Measurements from ENCODE around the gene PDE9A.

The PDE9A gene

DNA sequence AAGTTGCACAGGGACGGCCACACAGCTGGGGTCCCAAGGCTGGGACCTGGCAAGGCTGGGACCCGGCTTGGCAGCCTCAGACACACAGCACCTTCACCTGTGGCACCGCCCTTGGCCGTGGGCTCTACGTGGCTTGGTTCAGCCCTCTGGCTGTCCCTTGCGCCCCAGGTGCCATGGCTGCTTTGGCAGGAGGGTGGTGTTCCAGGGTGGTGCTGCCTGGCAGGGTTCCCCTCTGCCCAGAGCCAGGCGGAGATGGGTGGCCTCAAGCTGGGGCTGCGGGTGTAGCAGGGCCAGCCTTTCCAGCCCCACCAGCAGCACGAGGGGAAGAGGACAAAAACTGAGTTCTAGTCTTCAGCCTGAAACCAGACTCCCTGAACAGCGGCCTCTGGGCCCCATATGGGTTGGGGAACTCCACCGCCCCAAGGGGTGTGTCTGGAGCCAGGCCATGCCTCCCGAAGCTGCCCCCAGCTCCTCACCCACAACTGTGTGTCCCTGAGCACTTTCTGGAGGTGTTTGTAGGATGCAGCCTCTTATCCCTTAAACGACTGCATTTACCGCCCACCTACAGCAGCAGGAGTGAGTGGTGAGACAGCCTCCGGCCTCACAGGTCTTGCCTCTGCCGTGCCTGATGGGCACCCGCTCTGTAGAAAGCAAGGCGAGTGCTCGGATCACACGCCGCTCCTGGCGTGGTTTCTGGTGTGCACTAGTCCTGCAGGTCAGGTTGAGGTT, 92.3 kb downstream of the PDE9A start:
- no peak for DNase-seq

DNA sequence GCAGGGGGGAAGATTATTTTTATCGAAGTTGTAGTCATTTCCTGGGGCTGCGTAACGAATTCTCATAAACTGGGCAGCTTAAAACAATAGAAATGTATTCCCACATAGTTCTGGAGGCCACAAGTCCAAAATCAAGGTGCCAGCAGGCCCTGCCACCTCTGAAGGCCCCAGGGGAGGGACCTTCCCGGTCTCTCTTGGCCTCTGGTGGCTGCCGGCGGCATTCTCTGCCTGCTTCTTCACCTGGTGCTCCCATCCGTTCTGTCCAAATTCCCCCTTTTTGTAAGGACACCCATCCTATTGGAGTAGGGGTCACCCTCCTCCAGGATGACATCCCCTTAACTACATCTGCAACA, 92.8 kb downstream of the PDE9A start:
- no peak for DNase-seq

DNA sequence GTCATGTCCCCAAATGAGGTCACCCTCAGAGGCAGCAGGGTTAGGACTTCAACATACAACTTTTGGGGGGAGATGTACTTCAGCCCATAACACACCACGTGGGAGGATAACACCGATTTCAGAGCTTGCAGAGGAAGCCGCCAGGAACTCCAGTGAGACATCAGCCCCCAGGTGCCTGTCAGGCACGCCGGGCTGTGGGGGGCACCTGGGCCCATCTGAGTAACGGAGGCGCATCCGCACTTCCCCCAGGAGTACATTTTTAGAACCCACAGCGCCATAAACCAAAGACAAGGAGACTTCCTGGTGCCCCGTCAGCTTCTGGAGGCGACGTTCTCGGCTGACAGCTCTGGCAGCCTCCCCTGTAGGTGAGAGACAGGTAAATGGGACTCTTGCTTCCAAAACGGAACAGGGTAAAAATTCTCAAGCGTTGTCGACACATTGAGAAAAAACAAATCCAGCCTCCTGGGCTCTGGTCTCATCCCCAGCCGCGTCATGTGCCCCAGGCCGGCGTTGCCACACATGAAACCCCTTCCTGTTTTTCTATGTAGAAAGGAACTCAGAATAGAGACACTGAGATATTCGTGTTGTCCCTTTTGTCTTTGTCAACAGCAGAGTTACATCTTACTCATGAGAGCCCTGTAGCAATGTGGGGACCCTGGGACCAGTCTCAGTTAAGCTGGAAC, 93.3 kb downstream of the PDE9A start:
- no peak for DNase-seq

DNA sequence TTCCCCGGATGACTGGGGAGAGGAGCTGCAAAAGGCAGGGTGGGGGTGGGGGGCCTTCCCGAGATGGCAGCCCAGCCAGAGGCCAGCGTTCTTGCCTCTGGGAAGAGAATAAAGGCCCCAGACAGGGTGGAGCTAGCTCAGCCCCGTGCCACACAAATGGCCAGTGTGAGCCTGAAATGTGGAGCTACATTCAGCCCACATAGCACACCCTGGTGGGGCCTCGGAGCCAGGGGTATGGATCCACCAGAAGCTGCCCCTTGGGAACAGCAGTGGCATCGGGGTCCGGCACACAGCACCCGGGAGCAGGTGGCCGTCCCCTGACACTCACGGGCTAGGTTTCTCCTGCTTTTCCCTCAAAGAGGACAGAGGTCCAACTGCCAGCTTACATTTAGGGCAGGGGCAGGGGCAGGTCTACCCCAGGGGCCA, 93.9 kb downstream of the PDE9A start:
- no peak for DNase-seq

DNA sequence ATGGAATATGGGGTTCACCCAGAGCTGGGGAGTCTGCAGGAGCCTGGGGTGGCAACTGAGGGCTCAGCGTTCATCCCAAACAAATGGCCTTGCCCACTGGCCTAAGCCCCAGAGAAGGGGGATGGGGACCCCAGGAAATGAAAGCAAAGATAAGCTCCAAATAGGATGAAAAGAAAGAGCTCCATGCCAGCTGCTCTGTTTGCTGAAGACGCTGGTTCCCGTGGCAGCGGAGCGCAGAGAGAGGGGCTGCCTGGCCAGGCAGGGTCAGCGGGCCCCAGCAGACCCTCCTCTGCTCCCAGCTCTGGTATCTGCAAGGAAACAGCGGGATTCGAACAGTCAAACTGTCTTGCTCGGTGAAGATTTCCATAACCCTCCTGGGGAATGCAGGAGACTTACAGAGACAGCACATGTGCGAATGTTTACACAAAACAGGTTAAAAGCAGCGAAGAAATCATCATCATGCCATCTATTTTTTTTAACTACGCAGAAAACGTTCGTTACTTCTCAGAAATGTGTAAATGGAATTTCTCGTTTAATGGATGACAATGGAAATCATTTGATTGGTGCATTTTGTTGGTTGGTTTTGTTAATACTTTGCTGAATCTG, 94.4 kb downstream of the PDE9A start:
- DNase-seq = no peak

DNA sequence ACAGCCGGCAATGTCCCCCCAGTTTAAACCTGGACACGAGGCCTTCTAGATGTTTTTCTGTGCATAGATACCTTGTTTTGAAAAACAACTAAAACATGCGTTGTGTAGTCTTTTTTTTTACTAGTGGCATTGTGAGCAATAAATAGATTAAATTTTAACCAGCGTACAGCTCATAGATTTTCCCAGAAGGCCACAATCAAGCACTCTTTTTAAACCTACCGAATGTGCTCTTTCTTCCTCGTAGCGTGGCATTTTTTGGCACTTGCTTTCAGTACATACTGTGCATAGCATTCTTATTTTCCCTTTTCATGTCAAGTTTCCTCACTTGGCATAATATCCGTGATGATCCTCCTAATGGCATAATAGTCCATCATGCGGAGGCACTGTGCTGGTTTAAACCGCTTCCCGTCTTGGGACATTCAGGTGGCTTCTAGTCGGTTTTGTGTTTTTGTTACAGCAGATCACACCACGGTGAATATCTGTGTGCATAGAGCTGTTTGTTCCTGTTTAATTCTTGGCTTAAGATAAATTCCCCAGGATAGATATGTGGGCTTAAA, 95.3 kb downstream of the PDE9A start:
- no peak for DNase-seq

DNA sequence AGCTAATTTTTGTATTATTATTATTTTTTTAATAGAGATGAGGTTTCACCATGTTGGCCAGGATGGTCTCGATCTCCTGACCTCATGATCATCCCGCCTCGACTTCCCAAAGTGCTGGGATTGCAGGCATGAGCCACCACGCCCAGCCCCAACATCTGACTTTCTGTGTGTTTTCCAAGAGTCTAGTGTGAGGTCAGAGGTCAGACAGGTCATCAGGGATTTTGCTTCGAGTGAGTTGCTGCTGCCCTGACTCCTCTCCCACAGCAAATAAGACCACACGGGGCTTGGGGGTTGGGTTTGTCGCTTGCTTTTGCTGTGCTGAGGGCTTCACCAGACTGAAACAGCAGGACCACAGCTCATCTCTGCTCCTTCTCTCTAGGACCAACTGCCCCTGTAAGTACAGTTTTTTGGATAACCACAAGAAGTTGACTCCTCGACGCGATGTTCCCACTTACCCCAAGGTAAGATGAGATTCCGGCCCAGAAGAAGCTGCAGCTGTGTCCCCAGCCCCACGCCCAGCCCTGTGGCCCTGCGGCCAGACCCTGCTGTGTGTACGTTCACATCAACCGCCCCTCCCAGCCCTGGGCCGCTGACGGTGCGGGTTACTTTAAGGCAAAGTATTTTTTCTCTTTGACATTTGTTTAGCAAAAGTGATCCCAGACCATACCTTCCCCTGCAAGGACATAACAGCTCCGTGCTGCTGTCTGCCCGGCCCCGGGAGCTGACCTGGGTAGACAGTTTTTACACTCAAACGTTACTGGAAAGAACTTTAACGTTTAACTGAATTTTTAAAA, 97.5 kb downstream of the PDE9A start:
- DNase-seq = no peak

DNA sequence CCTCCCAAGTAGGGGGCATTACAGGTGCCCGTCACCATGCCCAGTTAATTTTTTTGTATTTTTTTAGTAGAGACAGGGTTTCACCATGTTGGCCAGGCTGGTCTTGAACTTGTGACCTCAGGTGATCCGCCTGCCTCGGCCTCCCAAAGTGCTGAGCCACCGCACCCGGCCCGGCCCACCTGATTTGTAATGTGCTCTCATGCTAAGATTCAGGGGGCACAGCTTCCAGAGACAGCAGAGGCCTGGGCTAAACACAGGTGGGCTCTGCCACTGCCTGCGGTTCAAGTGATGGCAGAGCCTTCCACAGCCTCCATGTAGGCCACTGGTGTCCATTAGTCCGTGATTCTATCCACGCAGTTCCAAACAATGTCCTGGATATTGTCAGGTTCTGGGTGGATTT, 98.4 kb downstream of the PDE9A start:
- no peak for DNase-seq

DNA sequence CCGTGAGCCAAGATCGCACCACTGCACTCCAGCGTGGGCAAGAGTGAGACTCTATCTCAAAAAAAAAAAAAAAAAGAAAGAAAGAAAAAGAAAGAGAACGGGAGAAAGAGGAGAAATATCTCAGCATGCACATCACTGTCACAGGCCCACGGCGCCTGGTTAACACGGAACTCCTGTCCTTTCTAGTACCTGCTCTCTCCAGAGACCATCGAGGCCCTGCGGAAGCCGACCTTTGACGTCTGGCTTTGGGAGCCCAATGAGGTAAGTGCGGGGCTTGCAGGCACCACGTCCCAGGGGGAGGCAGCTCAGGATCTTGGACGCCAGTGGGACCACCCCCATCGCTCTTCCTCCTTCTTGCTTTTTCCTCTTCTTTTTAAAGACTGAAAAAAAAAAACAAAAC, 100.4 kb downstream of the PDE9A start:
- no peak for DNase-seq

DNA sequence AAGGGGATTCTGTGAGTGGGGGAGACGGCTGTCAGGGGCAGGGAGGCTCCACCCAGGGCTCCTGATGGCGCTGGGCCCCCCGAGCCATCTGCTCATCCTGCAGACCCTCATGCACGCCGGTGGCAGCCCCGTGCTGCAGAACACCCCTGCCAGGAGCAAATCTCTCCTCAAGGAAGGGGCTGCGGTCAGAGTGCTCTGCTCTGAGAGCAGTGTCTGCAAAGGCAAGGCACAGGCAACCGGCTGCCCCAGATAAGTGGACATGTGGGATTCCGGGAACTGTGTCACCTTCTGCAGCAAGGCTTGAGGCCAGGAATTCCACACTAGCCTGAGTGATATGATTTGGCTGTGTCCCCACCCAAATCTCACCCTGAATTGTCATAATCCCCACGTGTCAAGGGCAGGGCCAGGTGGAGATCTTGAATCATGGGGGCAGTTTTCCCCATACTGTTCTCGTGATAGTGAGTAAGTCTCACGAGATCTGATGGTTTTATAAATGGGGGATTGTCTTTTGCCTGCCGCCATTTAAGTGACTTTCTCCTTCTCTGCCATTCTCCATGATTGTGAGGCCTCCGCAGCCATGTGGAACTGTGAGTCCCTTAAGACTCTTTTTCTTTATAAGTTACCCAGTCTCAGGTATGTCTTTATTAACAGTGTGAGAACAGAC, 101.0 kb downstream of the PDE9A start:
- DNase-seq = no peak

DNA sequence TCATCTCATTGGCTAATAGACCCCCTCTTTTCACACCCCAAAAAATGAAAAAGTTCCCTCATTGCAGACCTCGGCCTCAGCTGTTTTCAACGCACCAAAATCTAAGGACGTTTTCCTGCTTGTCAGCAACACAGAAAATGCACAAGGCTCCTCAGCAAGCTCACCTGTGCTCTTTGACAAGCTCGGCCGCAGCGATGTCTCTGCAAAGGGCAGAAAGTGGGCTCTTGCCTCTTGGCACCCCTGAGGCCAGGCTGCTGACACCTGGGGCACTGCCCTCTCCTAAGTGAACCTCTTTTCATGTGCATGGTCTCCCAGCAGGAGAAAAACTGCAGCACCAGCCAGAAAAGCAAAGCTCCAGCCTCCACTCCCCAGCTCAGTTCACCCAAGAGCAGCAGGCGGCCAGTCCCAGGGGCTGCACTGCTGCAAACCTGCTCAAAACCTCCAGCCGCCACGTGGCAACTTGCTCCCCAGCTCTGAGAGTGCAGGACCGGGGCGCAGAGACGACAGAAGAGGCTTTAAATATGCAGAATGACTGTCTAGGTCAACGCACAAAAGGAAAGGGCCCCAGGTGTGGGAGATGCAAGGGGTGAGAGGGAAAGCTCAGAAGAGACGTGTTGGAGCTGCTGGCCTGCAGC, 101.7 kb downstream of the PDE9A start:
- no peak for DNase-seq

DNA sequence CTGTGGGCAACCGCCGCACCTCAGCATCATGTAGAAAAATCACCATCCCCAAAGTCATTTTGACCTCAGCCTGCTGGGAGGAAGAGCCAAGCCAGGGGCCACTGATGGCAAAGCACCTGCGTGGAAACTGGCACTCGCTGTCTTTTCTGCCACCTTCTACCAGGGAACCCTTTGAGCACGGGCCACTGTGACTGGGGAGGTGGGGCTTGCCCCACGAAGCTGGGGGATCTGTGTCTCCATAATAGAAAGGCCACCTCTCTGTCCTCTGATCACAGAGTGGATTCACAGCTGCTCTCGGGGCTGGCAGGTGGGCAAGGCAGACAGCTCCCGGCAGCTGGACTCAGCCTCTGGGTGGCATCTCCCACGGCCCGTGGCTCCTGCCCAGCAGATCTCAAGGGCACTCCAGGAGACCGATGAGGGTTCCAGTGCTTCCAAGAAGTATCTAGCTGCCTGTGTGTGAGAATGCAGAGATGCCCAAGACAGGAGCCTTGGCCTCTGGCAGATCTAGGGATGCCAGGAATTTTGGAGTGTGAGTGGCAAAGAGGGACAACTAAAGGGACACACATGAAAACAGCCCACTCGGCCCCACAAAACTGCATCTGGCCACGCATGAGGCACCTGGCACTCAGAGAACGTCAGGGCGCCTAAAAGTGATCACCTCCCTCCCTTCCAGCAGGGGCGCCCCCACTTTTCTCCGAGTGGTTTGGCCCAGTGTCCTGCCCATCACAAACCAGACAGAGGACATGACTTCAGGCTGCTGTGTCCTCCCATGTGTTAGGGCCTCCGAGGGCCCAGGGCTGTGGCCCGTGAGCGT, 102.6 kb downstream of the PDE9A start:
- no peak for DNase-seq

DNA sequence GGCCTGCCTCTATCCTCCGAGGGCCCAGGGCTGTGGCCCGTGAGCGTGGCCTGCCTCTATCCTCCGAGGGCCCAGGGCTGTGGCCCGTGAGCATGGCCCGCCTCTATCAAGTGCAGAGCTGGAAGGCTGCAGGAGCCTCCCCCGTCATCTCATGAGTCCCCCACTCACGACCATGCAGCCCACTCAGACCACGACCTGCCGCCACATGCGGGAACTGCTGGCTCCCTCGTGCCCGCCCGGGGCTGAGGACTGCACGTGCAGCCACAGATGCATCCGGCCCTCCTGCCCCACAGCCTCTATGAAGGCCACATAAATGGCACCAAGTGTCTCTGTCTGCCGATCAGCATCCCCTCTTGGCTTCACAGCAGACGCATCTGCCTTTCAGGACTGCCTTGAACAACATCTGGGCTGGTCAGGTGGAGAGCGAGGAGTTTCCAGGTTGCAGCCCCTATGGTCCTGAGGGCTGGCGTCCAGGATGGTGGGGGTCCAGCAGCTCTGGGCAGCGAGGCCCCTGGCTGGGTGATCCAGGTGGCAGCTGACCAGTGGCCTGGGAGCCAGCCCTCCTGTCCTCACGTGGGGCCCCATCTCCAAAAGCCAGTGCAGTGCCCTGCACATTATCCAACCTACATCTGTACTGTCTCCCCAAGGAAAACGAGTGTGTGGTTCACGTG, 103.3 kb downstream of the PDE9A start:
- no peak for DNase-seq

DNA sequence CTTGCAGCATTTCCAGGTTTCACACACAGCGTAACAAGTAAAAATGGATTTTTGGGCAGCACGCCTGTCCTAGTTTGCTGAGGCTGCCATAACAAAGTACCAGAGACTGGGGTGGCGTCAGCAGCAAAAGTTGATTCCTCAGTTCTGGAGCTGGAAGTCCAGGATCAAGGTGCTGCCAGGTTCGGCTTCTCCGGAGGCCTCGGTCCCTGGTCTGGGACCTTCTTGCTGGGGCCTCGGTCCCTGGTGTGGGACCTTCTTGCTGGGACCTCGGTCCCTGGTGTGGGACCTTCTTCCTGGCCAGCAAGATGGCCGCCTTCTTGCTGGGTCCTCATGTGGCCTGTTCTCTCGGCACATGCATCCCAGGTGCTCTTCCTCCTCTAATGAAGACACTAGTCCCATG, 104.0 kb downstream of the PDE9A start:
- DNase-seq = no peak

DNA sequence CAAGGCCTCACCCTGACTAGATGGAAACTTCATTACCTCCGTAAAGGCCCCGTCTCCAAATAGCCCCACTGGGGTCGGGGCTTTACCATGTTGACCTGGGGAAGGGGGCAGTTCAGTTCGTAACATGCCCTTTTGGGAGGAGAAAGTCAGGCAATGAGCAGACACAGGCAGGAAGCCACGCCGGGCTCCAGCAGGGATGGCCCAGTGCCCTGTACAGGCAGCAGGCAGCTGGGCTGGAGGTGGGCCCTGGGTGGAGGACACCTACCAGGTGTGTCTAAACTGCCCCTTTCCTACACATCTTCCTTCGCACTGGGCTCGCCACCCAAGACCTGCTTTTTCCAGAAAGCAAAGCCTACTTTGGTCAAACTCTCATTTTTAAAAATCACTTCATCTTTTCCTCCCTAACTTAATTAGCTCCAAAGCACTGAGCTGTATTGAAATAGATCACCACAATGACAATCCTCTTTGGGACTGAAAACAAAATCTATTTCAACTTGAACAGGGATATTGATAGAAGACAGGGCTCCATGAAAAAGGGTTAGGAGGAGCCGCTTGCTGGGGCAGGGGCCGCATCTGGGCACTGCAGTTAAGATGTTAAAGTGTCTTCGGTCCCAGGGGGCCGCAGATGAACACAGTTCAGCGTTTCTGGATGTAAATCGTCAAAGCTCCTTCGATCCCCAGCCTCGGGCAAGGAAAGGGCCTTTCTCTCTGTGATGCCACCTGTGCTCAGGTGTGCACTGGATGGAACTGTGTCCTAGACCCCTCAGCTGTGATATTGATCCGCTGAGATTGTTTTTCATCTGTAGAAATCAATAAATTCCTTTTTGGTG, 104.6 kb downstream of the PDE9A start:
- no peak for DNase-seq

DNA sequence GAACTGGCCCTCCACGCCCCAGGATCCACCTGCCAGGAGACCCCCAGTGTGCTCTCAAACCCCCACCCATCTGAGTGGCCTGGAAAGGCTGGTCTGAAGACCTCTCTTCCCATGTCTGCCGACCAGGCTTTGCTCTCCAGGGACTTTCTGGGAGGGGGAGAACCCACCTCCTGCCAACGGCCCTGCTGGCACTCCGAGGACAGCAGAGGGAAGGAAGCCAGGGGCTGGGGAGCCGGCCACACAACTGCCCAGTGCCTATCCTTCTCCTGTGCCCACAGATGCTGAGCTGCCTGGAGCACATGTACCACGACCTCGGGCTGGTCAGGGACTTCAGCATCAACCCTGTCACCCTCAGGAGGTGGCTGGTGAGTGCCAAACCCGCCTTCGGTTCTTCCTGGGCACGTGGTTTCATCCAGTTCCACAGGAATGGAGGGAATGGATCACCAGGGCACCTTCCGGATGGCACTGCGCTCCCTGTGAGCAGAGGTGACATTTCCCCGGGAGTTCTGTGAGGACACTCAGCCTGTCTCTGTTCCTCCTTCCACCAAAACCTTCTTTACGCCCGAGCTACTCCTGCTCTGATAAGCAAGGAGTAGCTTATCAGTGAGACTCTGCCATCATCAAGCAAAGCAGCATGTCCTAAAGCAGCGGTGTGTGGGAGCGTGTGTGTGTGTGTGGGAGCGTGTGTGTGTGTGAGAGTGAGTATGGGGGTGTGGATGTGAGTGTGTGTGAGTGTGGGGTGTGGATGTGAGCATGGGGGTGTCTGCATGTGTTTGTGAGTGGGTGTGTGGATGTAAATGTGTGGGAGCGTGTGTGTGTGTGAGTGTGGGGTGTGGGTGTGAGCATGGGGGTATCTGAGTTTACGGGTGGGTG, 105.5 kb downstream of the PDE9A start:
- no peak for DNase-seq

DNA sequence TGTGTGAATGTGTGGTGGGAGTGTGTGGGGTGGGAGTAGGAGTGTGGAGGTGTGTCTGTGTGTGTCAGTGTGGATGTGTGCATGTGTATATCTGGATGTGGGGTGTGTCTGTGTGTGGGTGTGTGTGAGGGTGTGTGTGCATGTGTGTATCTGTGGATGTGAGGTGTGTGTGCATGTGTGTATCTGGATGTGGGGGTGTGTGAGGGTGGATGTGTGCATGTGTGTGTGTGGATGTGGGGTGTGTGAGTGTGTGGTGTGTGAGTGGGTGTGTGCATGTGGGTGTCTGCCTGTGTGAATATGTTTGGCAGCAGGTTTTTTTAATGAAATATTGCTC, 106.1 kb downstream of the PDE9A start:
- DNase-seq = no peak

DNA sequence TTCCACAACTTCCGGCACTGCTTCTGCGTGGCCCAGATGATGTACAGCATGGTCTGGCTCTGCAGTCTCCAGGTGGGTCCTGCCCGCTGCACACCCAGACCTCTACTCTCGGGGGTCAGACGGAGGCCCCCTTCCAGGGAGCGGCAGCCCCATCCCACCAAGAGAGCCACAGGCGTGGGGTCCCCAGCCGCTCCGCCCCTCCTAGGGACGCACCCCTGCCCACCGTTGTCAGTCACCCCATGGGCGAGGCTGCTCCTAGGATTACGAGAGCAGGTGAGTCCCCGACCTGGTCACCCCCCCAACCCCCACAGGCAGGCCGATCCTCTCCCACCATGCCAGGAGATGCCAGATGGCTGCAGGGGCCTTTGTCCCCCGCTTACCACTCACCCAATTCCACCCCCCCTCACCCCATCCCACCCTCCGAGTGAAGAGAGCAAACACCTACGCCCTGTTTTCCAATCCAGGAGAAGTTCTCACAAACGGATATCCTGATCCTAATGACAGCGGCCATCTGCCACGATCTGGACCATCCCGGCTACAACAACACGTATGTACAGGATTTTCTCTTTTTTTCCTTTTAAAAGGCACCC, 107.0 kb downstream of the PDE9A start:
- DNase-seq = no peak
